SH-SY5Y (cell line): ENCODE results near the gene KCTD20.

ENCODE experiments used
- GATA2 ChIP-seq: IDR thresholded peaks from 2 replicates; pipeline ENCODE4 v1.6.1; 2011; ENCODE audit warnings: mild to moderate bottlenecking, low read depth, low read length
- GATA3 ChIP-seq: IDR thresholded peaks from 2 replicates; pipeline ENCODE4 v1.6.1; 2011; ENCODE audit warnings: low read depth, mild to moderate bottlenecking, low read length, moderate library complexity

- TF ChIP-seq GATA2 (no peak), GATA3 (no peak)
Measured at GRCh38 chr6:36508532-36508931, 65.7 kb downstream of the KCTD20 start.
